ENCODE data around the gene FAM83B. TPM values are rescaled to one million over a fixed set of nuclear protein-coding genes. Genes with fewer than 3 reads are reported as not detected.

Gene FAM83B
- total RNA-seq, 1 experiment from 2014 or later: 5.7 TPM

GRCh38 chr6:54802775-54803634 is 43.6 kb upstream of the FAM83B start:
- Histone ChIP-seq H3K4me1 (ENCODE audit: insufficient read depth, low read length) (peaks cover 6% of the 10 kb centered on the region; the same call in 1 of the 2 replicates), H3K4ac (ENCODE audit: low read depth, low read length) (no peak overlapping the region), H3K27me3 (ENCODE audit: insufficient read depth, low read length) (no peaks in the 10 kb centered on the region), H2AK5ac (ENCODE audit: insufficient read length, low read length) (no peak overlapping the region), H2AFZ (ENCODE audit: low read length) (no peak overlapping the region), H2BK12ac (ENCODE audit: insufficient read length, low read depth, low read length) (no peak overlapping the region), H3K9me3 (ENCODE audit: control insufficient read depth, low read depth, low read length) (no peaks in the 10 kb centered on the region), H3K79me1 (ENCODE audit: insufficient read depth, low read depth, low read length, poor library complexity, severe bottlenecking) (no peaks in the 10 kb centered on the region), H4K5ac (ENCODE audit: insufficient read length, low read depth, low read length) (no peak overlapping the region), H3T11ph (ENCODE audit: low read length) (no peak overlapping the region), H2BK15ac (ENCODE audit: low read depth, low read length) (no peak overlapping the region), H3K23me2 (ENCODE audit: insufficient read length, low read depth, low read length, poor library complexity, severe bottlenecking) (no peaks in the 10 kb centered on the region), H3K14ac (ENCODE audit: insufficient read depth, low read length) (no peak overlapping the region), H2BK120ac (ENCODE audit: low read depth, low read length, poor library complexity, severe bottlenecking) (no peak overlapping the region), H3K27ac (ENCODE audit: insufficient read length, low read depth, low read length) (no peak overlapping the region), H3K18ac (ENCODE audit: insufficient read length, low read depth, low read length) (no peak overlapping the region), H2BK20ac (ENCODE audit: low read depth, low read length, poor library complexity, severe bottlenecking) (no peak overlapping the region), H4K8ac (replicated peaks; ENCODE audit: insufficient read length, low read depth, low read length) (no peak overlapping the region), H3K79me2 (ENCODE audit: insufficient read depth, low read length) (no peaks in the 10 kb centered on the region), H3K56ac (ENCODE audit: insufficient read length, low read depth, low read length) (no peak overlapping the region), H2BK5ac (ENCODE audit: insufficient read length, low read length) (no peak overlapping the region), H4K91ac (ENCODE audit: insufficient read length, low read depth, low read length) (no peak overlapping the region), H3K9ac (ENCODE audit: extremely low read depth, insufficient read length, low read length) (no peak overlapping the region), H3K23ac (ENCODE audit: insufficient read length, low read depth, low read length) (no peak overlapping the region), H3K4me2 (ENCODE audit: insufficient read depth, insufficient read length, low read length) (no peak overlapping the region), H4K20me1 (ENCODE audit: control insufficient read depth, insufficient read depth, insufficient read length) (no peaks in the 10 kb centered on the region)
- no peak overlapping the region for H3K4me3 Mint-ChIP-seq
- peak overlapping the region in 2 of 3 experiments; percentile 15 to 37; a peak in 3 of 7 replicates for H3K27ac Mint-ChIP-seq
- peaks cover 15 to 17% of the 10 kb centered on the region in 2 experiments for H3K4me1 Mint-ChIP-seq
- no CpG with 5 or more reads among the region's 5 CpGs for WGBS (ENCODE audit: extremely low coverage, insufficient read length, low lambda C conversion rate)
- no peaks in the 10 kb centered on the region for H3K36me3 Mint-ChIP-seq (ENCODE audit: insufficient read depth in 1 of 3, low read depth in 3 of 3)
- H3K9me3 Mint-ChIP-seq: peaks cover 3 to 4% of the 10 kb centered on the region in 2 experiments; a peak in 2 of 5 replicates
- no peaks in the 10 kb centered on the region for H3K27me3 Mint-ChIP-seq (ENCODE audit: low read depth)
- TF ChIP-seq CTCF (conservative IDR thresholded peaks at IDR 0.05): no peak
- no peak for DNase-seq

Measured in H9 (cell line).